HEK293T (cell line): Measurements from ENCODE around the gene DAD1.

Experiments
- ARNT ChIP-seq: fragments of 450-650 bp; IDR thresholded peaks from 2 replicates; pipeline ENCODE4 v1.6.1; 2017; ENCODE audit warnings: mild to moderate bottlenecking
- PKNOX1 ChIP-seq: fragments of 450-650 bp; IDR thresholded peaks from 2 replicates; pipeline ENCODE4 v1.6.1; 2016
- SUZ12 ChIP-seq: fragments of 450-650 bp; IDR thresholded peaks from 2 replicates; pipeline ENCODE4 v1.6.1; 2016; ENCODE audit warnings: mild to moderate bottlenecking
- TARDBP ChIP-seq: fragments of 450-650 bp; IDR thresholded peaks from 2 replicates; pipeline ENCODE4 v1.6.1; 2016

DNA sequence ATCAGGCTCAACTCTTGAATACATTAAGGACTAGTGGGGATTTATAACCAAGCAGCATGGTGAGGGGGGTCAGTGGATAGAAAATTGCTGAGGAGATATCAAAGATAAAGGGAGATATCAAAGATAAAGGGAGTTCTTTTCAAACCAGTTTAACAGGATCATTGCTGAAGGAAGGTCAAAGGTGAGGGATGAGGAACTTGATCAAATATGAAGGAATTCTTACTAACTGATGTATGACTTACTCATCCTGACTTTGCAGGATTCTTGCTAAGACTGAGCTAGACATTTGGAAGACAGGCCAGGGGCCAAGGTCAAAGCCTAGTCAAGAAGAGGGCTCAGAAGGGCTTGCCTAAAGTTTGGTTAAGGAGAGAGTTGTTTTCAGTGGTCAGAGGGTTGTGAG lies 13.8 kb upstream of the DAD1 start:
- TF ChIP-seq PKNOX1, result no peak
- no peak for TF ChIP-seq ARNT
- no peak for TF ChIP-seq TARDBP
- TF ChIP-seq SUZ12, result no peak
